Measurements from ENCODE around the gene EFEMP1.

- TF ChIP-seq CTCF (IDR thresholded peaks at IDR 0.05), result no peak
- no peak for TF ChIP-seq POLR2A (IDR thresholded peaks at IDR 0.05)
These were observed 10.8 kb upstream of the EFEMP1 start for GRCh38 chr2:55934337-55934736.

All from thyroid gland (tissue), 4 donors.